Measurements from ENCODE around the gene APOA5.
A peak's percentile ranks its signal among the peaks of the same experiment; 100 is the strongest.
"Not testable (repeated sequence)": the region's sequence is repeated elsewhere in the genome, so short reads cannot be mapped to it uniquely, and the experiment has no call there.

Gene APOA5

DNA sequence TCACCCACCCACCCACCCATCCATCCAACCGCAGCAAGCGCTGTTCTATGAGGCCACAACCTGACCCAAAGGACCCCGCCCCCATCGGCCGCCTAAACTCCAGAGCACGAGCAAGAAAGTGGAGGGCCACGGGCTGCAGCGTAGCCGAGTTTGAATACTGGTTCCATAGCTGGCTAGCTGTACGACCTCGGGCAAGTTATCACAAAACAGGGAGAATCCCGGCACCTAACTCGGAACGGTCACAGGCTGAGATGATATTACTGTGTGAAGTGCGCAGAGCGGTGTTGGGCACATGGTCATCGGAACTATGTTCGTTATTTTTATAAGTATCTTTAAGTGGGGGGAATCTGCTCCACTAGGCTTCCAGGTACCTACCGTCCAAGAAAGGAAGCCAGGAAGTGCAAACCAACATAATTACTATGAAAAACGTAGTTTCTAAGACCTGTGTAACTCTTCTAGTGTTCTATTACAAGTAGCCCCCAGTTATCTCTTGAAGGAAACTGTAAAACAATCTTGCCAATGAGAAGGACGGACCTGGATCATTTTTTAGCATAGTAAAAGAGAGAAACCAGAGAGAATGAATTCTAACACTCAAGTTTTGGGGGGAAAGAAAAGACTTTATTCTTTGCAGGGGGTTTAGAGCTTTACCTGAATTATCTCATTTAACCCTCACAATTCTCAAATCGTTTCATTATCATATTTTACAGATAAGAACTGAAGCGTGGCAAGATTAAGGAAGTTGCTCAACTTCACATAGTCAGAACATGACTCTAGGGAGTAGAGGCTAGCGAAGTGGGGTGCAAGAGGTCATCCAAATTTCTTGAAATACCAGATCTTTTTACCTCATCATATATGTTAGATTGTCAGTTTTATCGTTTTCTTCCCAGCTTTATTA is 18.2 kb downstream of the APOA5 start:
- no peak for DNase-seq (ENCODE audit: low spot score)

DNA sequence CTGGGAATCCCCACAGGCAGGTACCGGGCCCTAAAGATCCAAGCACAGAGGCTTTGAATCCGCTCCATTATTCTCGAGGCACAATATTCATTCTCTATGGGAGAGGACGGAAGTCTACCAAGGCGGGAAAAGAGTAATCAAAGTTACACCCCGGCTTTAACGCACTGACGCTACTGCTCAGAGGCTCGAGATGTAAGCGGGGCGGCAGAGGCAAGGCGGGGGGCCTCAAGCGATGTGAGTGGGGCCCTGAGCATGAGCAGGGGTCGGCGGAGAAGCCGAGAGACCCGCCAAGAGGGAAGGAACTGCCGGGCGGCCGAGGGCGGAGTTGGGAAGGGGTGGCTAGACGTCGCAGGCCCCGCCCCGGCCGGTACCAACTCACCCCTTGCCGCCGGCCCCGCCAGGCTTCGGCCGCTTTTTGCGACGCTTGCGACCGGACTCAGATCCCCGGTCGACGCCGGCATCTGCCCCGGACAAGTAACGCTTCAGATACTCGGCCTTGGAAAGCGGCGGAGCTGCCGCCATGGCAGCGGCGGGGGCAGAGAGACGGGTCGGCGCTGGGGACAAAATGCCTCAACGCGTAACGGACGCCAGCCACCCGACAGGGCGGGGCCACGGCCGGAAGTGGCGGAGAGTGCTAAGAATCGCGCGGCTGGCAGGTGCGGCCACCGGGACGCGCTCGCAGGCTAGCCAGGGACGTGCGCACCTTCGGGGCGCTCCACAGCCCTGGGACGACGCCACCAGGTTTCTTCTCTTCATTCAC is 19.1 kb downstream of the APOA5 start, which contains the start of gene BUD13:
Gene BUD13, minus strand, starts transcription at position 545 of the 760 bp plus-strand sequence. Its CDS starts 23 bp downstream, at position 522.
- DNase-seq (ENCODE audit: low spot score): peak; percentile 87

- DNase-seq (ENCODE audit: low spot score): no peak
These were observed 19.7 kb downstream of the APOA5 start for GRCh38 chr11:116771935-116772334.

DNA sequence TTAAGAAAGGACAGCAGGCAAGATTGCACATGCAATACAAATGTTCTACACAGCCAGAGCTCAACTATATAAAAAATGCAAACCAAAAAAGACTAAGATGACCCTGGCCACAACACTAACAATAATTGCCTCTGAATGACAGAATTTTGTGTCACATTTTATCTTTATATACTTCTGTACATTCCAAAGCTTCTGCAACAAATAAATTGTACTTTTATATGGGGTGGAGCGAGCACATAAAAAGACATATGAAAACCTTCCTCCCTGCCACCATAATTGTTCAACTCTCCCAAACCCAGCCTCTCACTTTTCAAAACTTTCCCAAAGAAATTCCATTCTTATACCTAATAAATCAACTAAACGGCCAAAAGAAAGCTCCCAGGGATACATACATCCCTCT is 29.5 kb downstream of the APOA5 start:
- no peak for DNase-seq (ENCODE audit: low spot score)

GRCh38 chr11:116756044-116756443 is 35.6 kb downstream of the APOA5 start:
- DNase-seq (ENCODE audit: low spot score): not testable (repeated sequence)

DNA sequence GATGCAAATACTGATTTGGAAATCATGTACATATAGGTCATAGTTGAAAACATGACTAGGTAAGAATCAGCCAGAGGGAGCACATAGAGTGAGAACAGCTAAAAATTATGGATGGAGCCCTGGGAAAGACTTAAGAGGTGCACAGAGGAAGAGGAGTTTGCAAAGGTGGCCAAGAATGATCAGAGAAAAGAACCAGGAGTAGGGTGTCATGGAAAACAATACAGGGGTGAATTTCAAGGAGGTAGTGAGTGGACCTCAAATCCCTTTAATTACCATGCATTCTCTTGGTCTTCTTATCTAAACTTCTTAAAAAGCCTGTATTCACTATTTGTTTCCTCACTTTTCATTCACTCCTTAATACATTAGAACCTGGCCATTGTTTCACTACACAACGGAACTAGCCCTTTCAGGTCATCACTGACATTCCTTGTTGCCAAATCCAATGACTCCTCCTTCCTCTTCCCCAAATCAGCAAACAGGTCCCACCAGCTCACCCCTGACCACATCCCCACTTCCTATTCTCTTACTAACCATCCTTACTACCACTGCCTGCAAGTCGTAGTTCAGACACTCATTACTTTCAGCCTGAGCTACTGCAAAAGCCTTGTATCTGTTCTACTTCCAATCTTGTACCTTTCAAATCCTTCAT is 41.5 kb downstream of the APOA5 start:
- no peak for DNase-seq (ENCODE audit: low spot score)

DNA sequence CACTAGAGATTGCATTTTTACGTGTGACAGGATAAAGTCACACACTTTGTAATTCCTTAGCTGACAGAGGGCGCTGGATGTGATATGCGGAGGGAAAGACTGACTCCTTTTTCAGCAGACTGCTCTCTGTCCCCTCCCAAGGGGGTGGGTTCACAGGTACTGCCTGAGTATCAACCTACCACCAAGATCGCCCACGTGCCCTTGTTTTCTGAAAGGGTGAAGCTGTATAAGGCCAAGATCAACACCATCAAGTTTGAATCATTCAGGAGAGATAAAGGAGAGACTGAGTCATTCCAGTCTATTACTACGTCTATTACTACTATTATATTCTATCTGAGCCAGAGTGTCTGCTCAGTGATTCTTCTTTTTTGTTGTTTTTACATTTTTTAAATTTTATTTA is 49.6 kb downstream of the APOA5 start:
- DNase-seq (ENCODE audit: low spot score): no peak

GRCh38 chr11:116740741-116741140 is 50.9 kb downstream of the APOA5 start:
- no peak for DNase-seq (ENCODE audit: low spot score)
